Hematopoietic multipotent progenitor cell treated with erythropoietin and hydrocortisone succinate and interleukin-3 and kit ligand, for 6 days (in vitro differentiated cells): ENCODE results near the gene EFCAB6.

Experiments
- DNase-seq: peaks from one replicate; pipeline ENCODE4 v3.0.0-alpha.2; 2015

Gene EFCAB6

DNA sequence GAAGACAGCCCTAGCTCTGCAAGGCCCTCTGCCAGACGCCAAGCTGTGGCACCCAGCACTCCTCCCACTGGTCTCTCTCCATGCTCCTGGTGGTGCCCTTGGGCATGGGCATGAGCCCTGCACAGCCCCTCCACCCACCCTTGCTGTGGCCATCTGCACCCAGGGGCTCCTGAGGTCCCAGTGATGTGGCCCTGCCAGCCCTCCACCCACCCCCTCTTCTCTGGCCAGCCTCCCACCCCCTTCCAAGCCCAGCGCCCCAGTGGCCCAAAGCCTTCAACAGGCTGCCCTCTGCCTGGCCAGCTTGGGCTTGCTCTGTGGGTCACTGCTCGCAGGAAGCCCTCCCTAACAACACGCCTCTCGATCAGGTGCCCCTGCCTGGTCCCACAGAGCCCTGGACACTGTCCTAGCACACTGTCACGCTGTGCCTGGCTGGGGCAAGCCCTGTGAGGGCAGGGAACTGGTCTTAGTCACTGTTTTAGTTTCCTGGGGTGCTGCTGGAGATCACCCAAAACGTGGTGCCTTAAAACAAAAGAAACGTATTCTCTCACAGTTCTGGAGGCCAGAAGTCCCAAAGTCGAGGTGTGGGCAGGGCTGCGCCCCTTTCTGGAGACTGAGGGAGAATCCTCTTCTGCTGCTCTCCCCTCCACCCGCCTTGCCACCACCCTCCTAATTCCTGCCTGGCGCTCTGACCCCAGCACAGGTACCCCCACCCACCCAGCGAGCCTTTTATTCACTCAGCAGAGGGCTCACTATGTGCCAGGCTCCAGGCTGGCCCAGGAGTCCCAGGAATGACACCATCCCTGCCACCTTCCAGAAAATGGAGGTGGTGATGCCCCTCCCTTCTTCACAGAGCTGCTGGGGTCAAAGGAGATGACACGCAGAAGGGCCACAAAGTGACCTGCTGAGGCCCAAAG, 35.5 kb upstream of the EFCAB6 start:
- DNase-seq, result no peak

DNA sequence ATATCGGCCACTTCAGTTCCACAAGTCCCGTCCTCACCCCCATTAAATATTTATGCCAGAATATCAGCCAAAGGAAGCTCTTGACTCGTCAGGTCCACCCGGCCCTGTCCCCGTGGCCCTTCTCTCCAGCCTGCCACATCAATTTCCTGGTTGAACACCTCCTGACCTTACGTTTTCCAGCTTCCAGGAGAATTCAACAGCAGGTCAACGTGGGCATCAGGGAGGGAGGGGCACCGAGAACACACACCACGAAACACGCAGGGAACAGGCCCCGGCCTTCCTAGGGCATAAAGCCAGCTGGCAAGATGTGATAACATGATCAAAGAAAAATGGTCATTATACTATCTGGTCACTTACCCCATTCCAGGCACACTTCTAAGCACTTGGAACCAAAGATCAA, 34.9 kb upstream of the EFCAB6 start:
- DNase-seq, result no peak

DNA sequence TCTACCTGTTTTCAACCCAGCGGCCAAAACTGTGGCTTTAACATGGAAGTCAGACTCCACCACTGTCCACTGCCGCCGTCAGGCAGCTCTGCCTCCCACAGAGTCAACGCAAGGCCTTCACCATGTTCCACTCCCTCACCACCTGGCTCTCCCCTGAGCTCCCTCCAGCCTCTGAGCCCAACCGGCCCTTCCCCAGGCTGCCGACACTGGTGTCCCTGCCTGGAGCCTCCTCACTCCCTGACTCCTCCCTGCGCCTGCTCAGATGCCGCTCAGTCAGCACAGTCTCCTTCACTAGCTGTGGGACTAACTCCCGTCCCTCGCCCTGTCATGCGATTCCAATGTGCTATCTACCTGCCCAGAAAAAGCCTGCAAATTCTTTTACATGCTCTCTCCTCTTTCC, 33.9 kb upstream of the EFCAB6 start:
- no peak for DNase-seq

DNA sequence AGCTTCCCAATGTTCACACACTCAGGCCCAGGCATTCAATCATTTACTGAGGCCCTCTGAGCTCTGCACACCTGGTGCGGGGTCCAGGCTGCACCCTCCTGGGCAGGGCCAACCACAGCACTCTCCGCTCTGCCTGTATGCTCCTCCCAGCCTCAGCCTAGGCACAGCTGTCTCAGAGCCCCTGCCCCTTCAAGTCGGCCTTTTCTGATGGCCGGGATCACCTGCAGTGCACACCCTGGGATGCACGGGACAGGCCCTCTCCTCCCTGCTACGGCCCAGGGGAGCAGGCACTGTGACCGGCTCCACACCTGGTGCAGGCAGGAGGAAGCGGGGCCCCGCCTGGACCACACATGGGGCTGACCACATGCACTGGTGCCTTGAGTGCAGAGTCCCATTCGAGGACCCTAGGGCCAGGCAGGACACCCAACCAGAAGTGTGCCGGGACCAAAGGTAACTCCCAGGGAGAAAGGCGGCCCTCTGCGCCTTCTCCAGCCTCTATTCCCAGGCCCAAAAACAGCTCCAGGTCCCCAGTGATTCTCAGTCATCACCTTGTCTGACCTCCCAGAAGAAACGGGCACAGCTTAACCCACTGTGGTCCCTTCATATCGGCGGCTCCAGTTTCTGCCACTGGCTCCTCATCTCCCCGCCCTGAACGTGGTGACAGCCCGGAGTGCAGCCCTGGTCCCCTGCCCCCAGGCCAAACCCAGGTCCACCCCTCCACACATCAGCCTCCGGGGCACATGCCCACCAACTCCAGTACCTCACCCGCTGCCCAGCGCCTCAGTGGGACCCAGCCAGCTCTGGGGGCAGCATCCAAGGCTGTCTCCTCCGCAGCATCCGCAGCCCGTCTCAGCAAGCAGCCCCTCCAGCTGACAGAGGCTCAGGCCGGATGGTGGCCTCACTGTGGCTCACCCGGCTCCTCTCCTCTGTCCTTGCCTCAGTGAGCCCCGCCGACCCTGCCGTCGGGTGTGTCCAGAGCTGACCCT, 32.7 kb upstream of the EFCAB6 start:
- DNase-seq, result no peak

DNA sequence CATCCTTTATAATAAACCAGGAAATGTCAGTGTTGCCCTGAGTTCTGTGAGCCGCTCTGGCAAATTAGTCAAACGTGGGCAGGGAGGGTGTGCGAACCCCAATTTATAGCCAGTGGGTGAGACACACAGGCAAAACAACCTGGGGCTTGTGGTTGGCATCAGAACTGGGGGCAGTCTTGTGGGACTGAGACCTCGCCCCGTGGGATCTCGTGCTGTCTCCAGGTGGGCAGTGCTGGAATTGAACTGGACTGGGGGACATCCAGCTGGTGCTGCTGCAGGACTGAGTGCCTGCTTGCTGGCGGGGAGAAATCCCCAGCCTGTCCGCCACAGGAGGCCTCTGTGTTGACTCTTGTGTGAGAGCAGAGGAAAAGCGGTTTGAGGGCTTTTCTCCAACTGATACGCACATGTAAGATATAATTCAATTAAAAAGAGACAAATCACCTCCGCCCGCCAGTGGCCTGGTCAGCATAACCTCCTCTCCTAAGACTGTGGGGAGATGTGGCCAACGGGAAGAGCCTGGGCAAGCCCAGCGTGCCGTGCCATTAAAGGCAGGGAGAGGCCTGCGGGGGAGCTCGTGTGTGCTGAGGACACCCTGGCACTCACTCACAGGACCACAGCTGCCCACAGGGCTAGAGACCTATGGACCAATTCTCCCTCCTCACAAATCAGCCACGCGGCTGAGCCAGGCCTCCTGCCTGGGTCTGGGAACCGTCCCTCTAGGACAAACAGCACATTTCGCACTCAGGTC, 31.9 kb upstream of the EFCAB6 start:
- no peak for DNase-seq

DNA sequence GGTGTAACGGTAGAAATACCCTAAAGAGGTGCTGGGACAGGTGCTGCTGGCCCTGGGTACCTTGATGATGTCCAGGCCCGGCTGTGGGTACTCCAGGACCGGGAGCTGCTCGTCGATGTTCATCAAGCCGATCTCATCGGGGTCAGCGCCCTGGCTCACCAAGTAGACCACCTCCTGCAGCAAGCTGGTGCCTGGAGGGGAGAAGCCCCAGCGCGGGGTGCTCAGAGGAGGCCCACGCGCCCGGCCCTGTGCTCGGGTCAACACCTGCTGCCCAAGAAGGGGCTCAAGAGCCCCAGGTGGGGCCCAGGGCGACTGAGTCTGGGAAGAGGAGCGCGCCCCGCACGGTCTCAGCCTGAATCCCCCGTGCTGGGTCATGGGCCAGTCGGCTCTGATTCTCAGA, 29.6 kb upstream of the EFCAB6 start:
- DNase-seq, result no peak

DNA sequence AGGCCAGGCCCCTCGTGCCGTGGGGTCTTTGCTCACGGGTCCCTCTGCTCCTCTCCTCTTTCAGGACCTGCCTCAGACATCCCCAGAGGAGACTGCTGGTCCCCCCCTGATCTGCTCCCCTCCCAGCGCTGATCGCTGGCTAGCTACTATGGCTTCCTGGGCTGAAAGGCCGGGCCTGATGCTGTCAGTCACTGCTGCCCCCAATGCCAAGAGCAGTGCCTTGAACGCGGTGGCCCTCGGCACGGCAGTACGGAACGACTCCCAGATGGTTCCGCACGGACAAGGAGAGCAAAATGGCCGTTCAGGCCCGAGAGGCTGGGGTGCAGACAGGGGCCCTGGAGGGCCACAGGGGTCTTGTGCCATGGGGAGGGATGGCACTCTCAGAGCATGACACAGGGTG, 28.7 kb upstream of the EFCAB6 start:
- DNase-seq, result no peak

DNA sequence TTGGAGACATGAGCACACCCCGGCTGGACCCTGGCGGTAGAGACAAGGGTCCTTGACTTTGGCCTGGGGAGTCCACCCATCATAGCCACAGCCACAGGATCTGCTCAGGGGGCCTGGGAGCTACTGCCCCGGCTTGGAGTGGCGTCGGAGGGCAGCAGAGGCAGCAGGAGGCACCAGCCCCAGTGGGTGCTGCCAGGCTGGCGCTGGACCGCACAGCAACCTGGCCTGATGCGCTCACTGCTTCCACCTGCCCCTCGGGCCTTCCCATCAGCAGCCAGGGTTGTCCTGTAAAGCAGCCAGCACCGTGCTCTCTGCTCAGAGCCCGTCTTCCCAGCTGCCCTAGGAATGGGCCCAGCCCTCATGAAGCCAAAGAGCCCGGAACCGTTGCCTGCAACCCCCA, 28.3 kb upstream of the EFCAB6 start:
- no peak for DNase-seq

DNA sequence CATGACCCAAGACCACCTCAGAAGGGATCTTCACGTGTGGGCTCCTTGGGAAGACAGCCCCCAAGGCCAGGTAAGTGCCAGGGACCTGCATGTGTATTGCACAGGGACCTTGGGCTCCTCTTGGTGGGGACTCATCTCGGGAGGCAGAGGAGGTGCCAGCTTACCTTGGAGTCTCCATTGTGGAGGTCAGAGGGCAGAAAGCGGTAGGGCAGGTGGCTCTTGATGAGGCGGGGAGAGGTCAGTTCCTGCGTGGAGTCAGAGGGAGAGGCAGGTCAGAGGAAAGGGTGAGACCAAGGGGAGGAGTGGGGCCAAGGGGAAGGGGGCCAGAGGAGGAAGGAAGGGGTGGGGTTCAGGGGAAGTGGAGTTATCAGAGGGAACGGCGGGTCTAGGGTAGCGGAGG, 27.7 kb upstream of the EFCAB6 start:
- DNase-seq, result no peak

DNA sequence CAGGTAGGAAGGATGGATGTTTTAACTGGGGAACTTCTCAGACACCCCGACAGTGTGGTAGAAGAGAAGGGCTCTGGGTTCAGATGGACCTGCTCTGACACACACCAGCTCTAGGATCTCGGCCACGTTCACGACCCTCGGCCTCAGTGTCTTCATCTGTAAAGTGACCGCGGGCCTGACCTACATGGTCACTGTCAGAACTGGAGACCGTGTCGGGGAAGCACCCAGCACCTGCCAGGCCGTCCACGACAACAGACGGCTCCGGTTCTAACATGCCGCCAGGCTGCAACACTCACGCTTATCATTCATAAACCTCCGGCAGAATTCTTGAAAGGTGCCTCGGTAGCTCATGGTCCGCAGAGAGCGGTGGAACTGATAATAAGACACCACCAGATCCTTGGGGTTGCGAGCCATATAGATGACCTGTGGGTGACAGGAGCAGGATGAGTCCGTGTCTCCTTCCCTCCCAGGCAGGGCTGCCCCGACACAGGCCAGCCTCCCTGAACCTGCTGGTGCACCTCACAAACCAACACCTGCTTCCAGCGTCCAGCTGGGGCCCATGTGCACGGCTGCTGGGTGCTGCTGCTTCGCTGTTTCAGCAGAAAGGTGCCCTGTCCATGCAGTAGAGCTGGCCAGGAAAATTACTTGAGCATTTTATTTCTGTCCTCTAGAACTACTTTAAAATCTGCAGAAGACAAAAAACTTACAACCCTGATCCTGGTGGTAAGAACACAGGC, 26.6 kb upstream of the EFCAB6 start:
- no peak for DNase-seq

DNA sequence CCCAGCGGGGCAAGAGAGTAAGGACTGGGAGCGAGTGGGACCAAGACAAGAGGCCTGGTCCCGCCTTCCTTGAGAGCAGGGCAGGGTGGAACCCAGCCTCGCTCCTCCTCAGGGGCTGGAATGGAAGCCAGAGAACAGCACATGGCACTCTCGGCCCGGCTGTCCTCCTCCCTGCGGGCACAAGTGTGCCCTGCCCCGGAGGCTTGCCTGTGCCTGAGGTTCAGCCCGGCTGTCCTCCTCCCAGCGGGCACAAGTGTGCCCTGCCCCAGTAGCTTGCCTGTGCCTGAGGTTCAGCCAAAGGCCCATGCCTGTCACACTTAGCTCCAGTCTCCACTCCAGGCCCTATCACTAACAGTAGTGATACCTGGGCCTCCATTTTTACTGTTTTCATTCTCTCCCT, 26.1 kb upstream of the EFCAB6 start:
- no peak for DNase-seq

DNA sequence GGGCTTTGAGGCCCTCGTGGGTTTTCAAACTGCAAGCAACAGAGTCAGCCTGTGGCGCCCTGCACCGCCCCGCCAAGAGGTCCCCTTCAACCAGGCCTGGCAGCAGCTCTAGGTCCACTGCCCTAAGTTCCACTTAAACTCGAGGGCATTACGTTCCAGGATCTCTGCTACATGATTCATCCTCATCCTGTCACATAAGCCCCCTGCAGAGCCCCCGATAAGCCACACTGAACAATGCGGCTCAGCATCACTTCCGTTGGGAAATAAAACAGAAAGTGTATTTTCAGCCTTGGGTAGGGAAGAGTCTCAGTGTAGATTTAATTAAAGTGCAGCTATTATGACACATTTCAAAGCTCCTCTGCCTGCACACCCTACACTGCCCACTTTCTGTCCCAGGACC, 25.6 kb upstream of the EFCAB6 start:
- DNase-seq, result no peak

DNA sequence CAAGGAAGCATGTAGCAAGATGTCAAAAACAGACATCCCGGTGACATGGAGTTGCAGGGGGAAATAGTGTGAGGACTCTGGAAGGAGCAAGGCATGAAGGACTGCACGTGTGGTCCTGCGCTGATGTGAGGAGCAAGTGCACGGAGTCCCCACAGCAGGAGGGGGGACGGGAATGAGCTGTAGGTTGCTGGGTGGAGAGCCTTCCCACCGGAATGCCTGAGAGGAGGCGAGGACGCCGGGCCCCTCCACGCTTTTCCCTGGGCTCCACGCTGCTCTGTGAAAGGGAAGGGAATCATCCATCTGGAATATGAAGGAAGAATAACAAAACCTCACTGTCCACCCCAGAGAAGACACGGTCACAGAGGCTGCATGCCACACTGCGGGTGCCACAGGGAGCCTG, 23.6 kb upstream of the EFCAB6 start:
- no peak for DNase-seq

DNA sequence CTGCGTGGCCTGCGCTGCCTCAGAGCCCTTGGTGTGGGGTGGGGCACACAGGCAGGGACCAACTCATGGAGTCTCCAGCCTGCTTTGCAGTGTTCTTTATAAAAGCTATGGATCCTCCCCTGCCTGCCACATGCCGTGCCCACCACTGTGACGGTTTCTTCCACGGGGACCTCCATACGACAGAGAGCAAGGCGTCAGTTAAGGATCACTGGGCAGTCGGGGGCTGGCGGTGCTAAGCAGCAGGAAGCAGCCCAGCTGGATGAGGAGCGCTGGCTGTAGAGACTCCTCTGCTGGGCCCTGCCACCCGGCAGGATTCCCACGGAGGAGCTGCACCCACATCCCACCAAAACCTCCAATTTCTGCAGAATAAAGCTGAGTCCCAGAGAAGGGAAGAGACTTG, 23.1 kb upstream of the EFCAB6 start:
- DNase-seq, result no peak

DNA sequence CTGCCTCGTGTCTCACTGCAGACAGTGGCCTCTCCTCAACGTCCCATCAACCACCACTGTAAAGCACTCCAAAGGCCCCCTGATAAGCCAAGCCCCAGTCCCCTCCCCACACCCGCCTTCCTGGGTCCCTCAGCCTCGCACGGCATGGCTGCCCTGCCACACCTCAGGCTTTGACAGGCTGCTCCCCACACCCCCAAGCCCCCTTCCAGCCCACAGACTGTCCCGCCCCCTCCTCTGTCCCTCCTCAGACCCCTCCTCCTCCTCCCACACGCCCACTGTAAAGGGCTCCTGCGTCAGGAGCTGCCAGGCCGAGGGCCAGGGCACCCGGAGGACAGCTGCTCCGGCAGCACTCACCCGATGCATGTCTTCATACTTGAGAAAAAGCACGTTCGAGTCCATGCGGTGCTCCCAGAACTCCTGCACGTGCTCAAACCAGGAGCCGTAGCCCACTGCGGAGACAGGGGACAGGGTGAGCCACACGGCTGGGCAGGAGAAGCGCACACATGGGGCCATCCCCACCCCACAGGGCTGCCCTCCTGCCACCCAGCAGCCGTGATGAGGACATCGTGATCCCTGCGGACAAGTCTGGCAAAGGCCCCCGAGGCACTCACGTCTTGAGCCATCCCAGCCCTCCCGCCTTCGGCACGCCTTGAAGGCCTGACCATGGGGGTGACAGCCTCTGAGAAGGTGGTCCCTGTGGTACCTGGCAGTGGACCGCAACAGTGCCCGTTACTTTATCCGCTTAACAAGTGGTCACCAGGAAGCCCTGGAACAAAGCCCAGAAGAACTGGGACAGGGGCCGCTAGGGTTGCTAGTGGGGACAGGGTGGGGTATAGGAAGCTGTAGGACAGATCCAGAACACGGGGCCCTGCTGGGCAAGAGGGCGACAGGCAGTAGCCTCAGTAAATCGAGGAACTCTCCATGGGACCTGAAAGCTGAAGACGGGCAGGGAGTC, 21.5 kb upstream of the EFCAB6 start:
- DNase-seq, result no peak

DNA sequence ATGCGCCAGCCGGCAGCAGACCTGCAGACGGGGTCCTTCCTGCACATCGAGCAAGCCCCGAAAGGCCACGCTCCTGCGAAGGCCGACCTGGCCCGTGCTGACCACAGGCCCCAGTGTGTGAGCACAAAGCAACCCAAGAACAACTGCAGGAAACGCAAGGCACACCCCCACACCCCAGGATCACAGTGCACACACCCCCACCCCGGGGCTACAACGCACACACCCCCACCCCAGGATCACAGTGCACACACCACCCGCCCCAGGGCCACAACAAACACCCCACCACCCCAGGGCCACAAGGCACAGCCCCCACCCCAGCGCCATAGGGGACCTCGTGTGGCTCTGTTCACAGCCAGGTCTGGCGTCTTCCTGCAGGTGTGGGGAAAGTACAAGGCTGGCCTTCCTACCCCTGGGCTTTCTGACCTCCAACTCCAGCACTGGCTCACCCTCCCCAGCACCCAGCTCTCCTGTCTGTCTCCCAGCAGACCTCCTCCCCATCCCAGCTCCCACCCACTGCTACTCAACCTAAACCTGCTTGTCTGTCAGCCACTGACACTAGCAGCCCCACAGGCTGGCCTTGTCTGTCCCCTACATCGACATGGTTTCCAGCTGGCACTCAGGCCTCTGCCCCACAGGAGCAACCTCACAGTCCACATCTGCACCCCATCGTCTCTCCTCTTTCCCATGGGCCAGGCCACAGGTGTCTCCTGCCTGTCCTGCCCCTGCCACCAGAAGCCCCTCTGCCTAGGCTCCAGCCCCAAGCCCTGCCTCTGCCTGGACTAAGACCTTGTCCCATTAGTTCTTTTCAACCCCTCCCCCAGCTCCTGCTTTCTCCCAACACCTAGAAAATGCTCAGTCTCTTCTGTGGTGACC, 20.5 kb upstream of the EFCAB6 start:
- DNase-seq, result no peak

DNA sequence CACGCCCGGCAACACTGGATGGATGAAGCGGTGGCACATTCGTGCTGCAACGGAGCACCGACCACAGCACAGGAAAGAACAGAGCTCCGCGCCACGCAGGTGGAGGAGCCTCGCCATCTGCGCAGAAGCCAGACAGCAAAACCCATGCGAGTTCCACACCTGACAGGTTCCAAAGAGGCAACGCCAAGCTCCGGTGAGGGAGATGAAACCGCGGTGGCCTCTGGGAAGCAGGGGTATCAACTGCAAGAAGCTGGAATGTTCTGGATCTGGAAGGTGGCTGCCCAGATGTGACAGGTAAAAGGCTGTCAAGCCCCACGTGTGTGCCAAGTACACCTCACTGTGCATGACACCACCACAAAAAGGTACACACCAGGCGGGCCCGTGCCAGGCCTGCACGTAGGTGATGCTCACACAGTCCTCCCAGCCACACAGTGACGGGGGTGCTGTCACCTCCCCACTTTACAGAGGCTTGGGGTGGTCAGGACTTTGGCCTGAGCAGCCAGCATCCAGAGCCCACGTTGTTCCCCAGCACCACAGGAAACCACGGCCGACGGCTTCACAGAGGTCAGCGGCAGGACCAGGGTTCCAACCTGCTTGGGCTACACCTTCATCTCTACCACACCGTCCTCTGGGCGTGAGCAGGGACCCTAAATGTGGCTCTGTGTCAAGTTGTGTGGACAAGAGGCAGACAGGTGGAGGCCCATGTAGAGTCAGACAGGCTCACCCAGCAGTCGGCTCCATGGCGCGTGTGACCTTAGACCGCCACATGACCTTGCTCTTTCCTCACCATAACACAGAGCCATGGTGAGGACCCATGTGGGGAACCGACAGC, 19.7 kb upstream of the EFCAB6 start:
- no peak for DNase-seq

DNA sequence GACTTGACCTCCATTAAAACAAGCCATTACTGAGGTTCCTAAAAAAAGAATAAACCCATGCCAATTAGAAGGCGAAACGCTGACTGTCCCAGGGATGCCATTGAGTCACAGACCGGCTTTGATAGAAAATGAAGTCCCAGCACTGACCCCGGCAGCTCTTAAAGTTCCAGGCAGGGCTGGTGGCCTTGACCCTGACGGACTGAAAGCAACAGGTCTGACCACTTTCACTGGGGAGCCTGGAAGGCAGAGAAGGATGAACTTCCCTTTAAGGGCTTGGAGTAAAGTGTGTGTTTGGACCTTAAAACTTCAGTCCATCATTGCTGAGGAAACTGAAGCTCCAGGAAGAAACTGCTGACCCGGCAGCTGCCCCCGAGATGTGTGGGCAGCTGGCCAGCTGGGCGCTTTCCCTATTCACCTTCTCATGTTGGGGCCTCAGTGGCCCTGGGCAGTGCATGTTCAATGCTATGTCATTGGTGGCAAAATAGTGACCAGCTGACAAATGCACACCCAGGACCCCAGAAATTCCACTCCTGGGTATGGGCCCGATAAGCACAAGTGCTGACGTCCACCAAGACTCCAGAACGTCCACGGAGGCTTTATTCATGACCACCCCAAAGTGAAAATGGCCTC, 18.9 kb upstream of the EFCAB6 start:
- DNase-seq, result no peak
